ENCODE measurements around the gene SDF4.

Gene SDF4

GRCh38 chr1:1259951-1260600 lies 28.3 kb upstream of the SDF4 start:
- no peak overlapping the region for H3K4me3 ChIP-seq (ENCODE audit: low read depth, low read length)
- TF ChIP-seq CTCF (IDR thresholded peaks at IDR 0.05; ENCODE audit: low read depth, low read length, missing control alignments): no peak
- no peak for DNase-seq (ENCODE audit: low read depth)

- DNase-seq (ENCODE audit: low read depth): no peak
- no peak for TF ChIP-seq CTCF (IDR thresholded peaks at IDR 0.05; ENCODE audit: low read depth, low read length, missing control alignments)
- no peak overlapping the region for H3K4me3 ChIP-seq (ENCODE audit: low read depth, low read length)
Measured at GRCh38 chr1:1259540-1259939, 27.7 kb upstream of the SDF4 start.

GRCh38 chr1:1259119-1259488 lies 27.3 kb upstream of the SDF4 start:
- DNase-seq (ENCODE audit: low read depth): no peak
- TF ChIP-seq CTCF (IDR thresholded peaks at IDR 0.05; ENCODE audit: low read depth, low read length, missing control alignments): no peak

GRCh38 chr1:1256956-1257871 lies 25.4 kb upstream of the SDF4 start:
- no peak for DNase-seq (ENCODE audit: low read depth)
- H3K4me3 ChIP-seq (ENCODE audit: low read depth, low read length): no peak overlapping the region
- TF ChIP-seq CTCF (IDR thresholded peaks at IDR 0.05; ENCODE audit: low read depth, low read length, missing control alignments): no peak

More at GRCh38 chr1:1259119-1259488, 27.3 kb upstream of the SDF4 start:
- no peak overlapping the region for H3K4me3 ChIP-seq (ENCODE audit: low read depth, low read length)

- no peak for TF ChIP-seq CTCF (IDR thresholded peaks at IDR 0.05; ENCODE audit: low read depth, low read length, missing control alignments)
- DNase-seq (ENCODE audit: low read depth): no peak
- H3K4me3 ChIP-seq (ENCODE audit: low read depth, low read length): no peak overlapping the region
Measured at GRCh38 chr1:1255611-1256010, 23.8 kb upstream of the SDF4 start.

- no peak overlapping the region for H3K4me3 ChIP-seq (ENCODE audit: low read depth, low read length)
- DNase-seq (ENCODE audit: low read depth): no peak
- no peak for TF ChIP-seq CTCF (IDR thresholded peaks at IDR 0.05; ENCODE audit: low read depth, low read length, missing control alignments)
Measured at GRCh38 chr1:1255078-1255477, 23.3 kb upstream of the SDF4 start.

All from GM12864 (cell line).